HG02884 (cell line): ENCODE results near the gene MAP7D2.
A peak's percentile ranks its signal among the peaks of the same experiment; 100 is the strongest.

ENCODE experiments used
- ATAC-seq: cut with Tn5 transposase; IDR thresholded peaks from one replicate; pipeline ENCODE4 v1.9.1; 2021; ENCODE audit warnings: mild to moderate bottlenecking, moderate library complexity; ENCODE audit not compliant: unreplicated experiment

Gene MAP7D2

GRCh38 chrX:20046223-20046622 lies 70.5 kb downstream of the MAP7D2 start:
- no peak for ATAC-seq

GRCh38 chrX:20042221-20042620 lies 74.5 kb downstream of the MAP7D2 start:
- ATAC-seq = no peak

- no peak for ATAC-seq
Observed at GRCh38 chrX:20038966-20039365, 77.7 kb downstream of the MAP7D2 start.

GRCh38 chrX:20037186-20037585 lies 79.5 kb downstream of the MAP7D2 start:
- no peak for ATAC-seq

GRCh38 chrX:20032201-20032600 lies 84.5 kb downstream of the MAP7D2 start:
- no peak for ATAC-seq

GRCh38 chrX:20029728-20030127 lies 87.0 kb downstream of the MAP7D2 start:
- ATAC-seq = no peak

GRCh38 chrX:20028588-20028987 lies 88.1 kb downstream of the MAP7D2 start:
- ATAC-seq = no peak

GRCh38 chrX:20026278-20026677 lies 90.4 kb downstream of the MAP7D2 start:
- no peak for ATAC-seq

- ATAC-seq = no peak
Observed at GRCh38 chrX:20019672-20020365, 96.9 kb downstream of the MAP7D2 start.

- no peak for ATAC-seq
Observed at GRCh38 chrX:20016616-20016945, 100.1 kb downstream of the MAP7D2 start.

- ATAC-seq = no peak
Observed at GRCh38 chrX:20015945-20016615, 100.6 kb downstream of the MAP7D2 start.

- ATAC-seq = no peak
Observed at GRCh38 chrX:20015422-20015821, 101.3 kb downstream of the MAP7D2 start.

GRCh38 chrX:20011608-20012007 lies 105.1 kb downstream of the MAP7D2 start:
- ATAC-seq = no peak

- ATAC-seq = no peak
Observed at GRCh38 chrX:20007962-20008622, 108.6 kb downstream of the MAP7D2 start.

GRCh38 chrX:20005883-20006282 lies 110.8 kb downstream of the MAP7D2 start:
- no peak for ATAC-seq

- no peak for ATAC-seq
Observed at GRCh38 chrX:20001588-20001987, 115.1 kb downstream of the MAP7D2 start.

- no peak for ATAC-seq
Observed at GRCh38 chrX:19991350-19991718, 125.4 kb downstream of the MAP7D2 start.

- peak; percentile 97 for ATAC-seq
Observed at GRCh38 chrX:19990556-19991349, 126.0 kb downstream of the MAP7D2 start, which contains the start of gene BCLAF3. Gene BCLAF3, minus strand, starts transcription at chrX:19991061. Its CDS starts 20,797 bp downstream, at chrX:19970264.

- ATAC-seq = peak; percentile 12
Observed at GRCh38 chrX:19990151-19990555, 126.6 kb downstream of the MAP7D2 start.

- no peak for ATAC-seq
Observed at GRCh38 chrX:19987856-19988255, 128.9 kb downstream of the MAP7D2 start.

GRCh38 chrX:19986531-19986930 lies 130.2 kb downstream of the MAP7D2 start:
- ATAC-seq = no peak
